ENCODE measurements around the gene AQP12B.

The AQP12B gene

DNA sequence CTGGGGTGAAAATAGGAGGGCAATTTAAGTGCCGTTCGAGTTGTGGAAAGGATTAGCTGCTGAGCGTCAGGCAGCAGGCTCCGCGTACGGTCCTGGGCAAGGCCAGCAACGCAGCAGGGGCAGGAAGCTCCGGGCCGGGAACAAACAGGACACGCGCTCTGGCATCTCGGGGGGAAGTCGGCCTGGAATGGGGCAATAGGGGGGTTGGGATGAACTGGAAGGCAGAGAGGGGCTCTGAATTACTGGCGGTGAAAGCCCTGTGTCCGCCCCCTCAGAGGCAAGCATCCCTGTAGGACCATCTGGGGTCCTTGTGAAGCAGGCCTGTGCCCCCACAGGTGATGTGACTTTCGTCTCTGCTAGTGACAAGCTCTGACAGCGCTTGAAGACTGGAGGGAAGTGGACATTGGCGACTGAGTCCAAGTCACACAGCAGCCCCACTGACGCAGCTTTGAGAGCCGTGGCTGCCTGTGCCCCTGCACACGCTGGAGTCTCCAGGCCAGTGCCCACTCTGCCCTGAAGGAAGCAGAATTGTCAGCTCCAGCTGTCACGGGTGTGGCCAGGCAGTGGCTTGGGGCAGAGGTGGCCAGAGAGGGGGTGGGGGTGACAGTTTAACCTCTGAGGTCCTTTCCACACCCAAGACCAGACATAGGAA, 35.1 kb downstream of the AQP12B start:
- DNase-seq (ENCODE audit: low read depth): no peak

DNA sequence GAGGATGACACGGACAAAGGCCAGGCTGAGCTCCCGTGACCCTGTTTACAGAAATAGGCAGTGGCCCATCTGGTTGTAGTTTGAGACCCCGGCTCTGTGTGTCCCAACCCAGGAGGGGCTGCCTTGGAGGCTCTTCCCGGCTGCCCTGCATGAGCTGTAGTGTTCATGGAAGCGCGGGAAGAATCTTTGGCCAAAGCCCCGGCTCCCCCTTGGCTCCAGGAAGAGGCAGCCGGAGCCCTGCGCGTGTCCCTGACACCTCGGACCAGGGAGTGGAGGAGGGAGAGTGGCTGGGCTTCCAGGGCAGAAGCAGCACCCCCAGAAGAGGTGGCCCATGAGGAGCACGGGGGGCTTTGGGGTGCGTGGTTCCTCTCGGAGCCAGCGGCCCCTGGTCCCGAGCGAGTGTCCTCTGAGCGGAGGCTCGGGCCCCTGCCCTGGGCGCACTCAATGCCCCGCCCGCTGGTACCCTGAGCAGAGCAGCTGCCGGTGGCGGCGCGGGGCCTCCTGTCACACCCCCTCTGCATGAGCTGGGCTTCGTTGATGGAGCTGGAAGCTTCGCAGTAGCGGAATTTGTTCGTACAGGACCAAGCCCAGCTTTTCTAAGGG, 35.7 kb downstream of the AQP12B start:
- no peak for DNase-seq (ENCODE audit: low read depth)

DNA sequence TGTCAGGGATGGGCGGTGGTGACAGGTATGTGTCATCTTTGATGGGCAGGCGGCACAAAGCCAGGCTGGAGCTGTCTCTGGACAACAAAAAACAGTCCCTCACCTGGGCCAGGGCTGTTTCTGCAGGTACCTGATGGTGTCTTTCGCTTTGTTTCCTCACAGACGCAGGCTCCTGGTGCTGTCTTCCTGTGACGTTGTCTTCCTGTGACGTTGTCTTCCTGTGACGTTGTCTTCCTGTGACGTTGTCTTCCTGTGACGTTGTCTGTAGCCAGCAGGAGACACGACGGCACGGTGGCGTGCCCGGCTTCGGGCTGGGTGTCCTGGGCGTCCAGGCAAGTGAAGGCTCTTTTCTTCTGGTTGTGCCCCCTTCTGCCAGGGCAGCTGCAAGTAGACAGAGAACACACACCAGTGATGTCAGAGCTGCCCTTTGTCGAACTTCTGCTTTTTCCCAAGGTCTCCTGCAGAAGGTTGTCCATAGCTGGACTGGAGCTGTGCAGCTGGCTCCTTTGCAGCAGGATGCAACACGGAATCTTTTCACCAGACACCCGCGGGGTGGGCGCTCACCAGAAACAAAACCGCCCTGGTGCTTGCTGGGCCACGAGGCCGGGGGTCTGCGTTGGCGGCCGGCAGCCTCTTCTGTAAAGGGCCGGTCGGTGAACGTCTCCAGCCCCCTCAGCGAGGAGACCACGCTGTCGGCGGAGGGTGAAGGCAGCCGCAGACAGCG, 36.3 kb downstream of the AQP12B start:
- DNase-seq (ENCODE audit: low read depth): no peak

DNA sequence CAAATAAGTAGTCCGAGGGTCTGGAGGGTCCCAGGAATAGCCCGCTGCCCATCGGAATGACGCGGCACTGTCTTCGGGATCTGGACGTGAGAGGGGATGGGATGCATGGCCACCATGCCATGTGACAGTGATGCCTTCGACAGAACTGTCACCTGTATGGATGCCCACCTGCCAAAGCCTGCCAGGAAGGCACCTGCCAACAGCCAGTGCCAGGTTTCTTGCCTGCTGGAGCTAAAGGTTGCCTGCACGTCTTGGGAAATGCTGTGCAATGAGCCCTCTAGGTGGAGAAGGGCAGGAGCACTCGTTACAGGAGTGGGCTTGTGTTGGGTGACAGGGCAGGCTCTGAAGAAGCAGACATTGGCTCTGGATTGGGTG, 36.9 kb downstream of the AQP12B start:
- no peak for DNase-seq (ENCODE audit: low read depth)

DNA sequence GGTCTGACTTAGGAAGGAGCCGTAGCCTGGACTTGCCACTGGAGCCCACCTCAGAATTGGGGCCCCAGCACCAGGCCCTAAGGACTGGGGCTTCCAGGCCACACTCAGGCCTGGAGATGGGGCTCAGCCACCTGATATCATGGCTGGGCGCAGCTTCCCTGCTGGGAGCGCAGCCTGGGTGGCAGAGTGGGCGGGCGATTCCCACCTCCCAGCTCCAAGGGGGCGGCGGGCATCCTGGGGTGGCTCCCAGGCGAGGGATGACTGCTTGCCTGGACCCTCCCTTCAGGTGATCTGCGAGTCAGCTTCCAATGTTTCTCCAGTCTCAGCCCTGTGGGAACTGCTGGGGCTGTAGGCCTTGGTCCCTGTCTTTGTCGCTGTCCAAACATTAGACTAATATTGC, 37.3 kb downstream of the AQP12B start:
- DNase-seq (ENCODE audit: low read depth): no peak

DNA sequence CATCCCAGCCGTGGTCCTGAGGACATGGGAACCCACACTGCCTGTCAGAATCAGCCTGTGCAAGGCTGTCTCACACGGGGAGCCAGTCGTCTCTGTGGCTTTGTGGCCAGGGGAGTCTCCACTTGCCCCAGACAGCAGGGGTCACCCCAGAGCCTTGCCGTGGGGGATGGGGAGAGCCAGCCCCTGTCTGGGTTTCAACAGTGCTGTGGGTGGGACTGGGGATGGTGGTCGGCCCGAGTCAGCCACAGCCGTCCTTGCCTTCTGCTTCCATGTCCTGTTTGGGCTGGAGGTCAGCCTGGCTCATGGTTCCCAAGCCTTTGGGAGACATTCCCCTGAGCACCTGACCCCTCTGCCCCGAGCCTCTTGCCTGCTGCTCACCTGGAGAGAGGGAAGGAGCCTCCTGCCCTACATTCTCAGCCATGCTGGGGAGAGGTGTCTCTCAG, 37.8 kb downstream of the AQP12B start:
- no peak for DNase-seq (ENCODE audit: low read depth)

DNA sequence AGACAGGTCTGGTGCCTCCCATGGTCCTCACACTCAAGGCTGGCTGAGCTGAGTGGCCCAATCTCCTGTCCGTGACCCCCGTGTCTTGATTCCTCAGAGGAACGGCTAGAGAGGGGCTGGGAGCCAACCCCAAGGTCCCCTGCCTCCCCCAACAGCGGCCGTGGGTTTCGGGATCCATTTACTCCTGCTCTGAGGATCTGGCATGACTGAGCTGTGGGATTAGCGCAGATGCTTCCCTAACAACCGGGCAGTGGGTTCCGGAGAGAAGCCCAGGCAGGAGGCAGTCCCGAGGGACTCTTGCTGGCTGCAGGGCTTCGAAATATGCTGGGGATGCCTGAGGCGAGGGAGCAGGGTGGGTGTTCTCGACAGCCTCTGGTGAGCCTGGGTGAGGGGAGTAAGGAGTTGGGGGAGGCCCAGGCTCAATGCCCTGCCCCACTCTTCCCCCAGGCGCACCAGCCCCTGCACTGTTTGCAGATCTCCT, 38.5 kb downstream of the AQP12B start:
- DNase-seq (ENCODE audit: low read depth): no peak

DNA sequence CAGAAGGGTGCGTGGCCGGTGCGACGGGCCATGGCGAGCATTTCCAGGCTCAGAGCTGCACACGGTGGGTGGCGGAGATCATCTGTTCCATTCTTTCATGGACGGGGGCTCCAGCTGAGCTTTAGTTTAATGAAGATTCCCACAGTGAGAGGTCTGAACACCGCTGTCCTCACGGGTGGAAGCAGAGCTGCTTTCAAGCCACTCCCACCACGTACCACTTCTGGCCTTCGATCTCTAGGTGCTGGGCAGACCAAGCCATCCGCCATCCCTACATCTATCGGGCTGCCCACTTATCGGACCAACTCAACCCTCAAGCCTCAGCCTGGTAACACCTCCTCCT, 38.9 kb downstream of the AQP12B start:
- DNase-seq (ENCODE audit: low read depth): no peak

DNA sequence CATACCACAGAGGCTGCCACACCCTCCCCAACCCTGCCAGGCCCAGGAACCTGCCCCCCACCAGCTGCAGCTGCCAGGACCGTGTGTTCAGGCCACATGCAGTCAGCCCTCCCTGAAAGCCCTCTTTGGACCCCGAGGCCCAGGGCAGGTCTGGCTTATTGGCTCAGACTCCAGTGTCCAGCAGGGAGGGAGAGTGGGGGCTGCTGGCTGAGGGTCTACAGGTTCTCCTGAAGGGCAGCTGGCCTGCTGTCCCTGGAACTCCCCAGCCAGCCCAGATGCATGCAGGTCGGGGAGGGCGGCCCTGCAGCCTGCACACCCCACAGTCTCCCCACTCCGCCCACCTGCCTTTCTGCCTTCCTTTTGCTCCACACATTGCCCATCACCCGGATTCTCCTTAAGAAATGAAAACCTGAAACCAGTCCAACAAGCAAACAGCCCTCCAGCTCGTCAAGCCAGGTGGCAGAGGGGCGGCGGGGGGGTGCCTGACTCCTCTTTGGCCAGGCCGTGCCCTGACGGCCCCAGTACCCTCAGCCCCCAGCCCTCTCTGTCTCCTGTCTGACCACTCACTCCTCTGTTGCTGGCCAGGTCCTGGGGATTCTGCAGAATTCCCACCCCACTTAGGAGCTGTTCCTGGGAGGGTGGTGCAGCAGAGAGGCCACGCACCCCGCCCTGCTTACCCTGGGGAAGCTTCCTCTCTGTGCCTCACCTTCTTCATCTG, 39.4 kb downstream of the AQP12B start:
- no peak for DNase-seq (ENCODE audit: low read depth)

DNA sequence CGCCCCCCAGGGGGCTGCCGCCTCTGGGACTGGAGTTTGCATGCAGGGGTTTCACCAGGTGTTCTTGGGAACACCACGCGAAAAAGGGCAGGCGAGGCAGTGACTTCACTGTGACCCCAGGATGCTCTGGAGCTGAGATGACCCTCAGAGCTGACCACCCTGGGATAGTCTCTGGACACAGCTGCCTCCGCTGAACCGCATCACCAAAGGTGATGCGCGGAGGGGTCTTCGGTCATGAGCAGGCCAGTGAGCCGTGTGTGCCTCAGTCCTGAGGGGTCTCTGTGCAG, 39.9 kb downstream of the AQP12B start:
- DNase-seq (ENCODE audit: low read depth): no peak

DNA sequence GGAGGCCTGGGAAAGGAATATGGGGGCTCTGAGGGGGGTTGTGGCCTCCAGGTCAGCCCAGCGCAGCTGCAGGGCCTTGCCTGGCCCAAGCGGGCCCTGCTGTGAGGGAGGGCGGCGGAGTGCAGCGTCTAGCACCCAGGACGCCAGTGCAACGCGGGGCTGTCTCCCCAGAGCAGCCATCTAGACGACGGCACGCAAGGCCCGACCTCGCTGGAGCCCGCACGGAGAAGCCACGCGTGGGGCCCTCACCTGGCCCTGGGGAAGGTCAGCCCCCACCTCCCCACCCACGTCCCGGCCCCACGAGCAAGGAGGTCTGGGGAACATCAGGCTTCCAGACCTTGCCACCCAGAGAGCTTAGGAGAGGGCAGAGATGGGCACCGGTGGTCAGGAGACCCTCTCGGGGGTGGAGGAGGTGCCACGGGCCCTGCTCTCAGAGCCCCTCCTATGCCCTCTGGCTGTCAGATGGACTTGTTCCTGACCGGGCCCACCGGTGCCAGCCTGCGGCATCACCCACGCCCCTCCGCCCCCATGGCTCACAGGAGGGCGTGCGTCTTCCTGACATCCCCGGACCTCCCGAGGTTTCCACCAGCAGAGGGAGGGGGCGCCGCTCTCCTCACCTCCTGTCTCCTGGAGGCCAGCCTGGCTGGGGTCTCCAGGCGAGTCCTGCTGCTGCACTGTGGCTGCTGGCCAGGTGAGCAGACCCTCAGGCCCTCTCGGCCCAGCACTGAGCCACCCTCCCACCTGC, 40.5 kb downstream of the AQP12B start:
- no peak for DNase-seq (ENCODE audit: low read depth)

DNA sequence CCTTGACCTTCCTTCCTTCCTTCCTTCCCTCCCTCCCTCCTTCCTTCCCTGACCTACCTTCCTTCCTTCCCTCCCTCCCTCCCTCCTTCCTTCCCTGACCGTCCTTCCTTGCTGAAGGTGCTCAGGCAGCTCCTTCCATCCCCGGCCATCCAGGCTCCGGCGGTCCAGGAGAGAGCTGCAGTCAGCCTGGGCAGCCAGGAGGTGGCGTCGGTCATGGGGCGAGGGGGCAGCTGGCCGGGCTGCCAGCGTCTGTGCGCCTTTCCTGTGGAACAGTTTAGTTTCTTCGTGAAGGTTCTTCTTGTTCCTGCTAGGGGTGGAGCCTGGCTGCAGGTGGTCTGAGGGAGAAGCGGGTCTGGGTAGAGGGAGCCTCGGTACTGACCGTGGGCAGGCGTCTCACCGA, 41.7 kb downstream of the AQP12B start:
- DNase-seq (ENCODE audit: low read depth): no peak

DNA sequence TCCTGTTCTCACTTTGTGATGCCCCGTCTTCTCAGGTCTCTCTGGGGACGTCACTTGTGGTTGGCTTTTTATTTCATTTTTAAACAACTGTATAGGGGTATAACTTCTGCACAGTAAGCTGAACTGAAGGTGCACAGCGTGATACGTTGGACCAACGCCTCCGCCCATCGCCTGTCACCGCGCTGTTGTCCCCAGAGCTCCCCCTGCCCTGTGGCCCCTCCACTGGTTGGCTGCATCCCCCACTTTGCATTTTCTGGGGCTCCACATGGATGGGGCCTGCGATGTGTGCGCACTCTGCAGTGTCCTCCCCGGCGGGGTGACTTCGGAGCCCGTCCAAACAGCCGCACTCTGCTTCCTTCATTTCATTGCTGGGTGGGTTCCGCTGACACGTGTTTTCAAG, 43.1 kb downstream of the AQP12B start:
- DNase-seq (ENCODE audit: low read depth): no peak

DNA sequence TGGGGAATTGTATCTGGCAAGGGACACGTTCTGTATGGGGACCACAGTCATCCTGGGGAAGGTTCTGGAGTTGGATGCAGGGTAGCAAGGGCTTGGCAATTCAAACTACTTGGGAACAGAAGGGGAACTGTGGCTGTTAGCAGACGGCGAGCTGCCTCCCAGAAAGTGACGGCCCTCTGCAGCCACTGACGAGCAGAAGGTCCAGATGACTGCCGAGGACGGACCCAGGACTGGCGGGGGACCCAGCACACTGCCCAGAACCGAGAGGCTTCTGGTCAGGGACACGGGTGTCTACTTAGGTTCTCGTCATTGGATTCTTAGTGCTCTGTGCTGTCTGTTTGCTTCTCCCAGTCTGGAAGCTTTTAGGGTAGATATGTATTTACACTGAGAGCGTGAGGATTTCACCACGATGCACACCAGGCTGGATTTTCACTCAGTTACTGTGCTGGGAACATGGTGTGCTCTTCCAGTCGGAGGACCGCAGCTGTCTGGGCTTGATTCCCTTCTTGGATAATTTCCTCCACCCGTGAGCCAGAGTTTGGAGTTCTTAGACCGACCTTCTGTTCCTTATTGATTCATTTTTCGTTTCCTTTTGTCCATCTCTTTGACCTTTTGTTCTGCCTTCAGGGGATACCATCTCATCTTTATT, 44.0 kb downstream of the AQP12B start:
- no peak for DNase-seq (ENCODE audit: low read depth)

DNA sequence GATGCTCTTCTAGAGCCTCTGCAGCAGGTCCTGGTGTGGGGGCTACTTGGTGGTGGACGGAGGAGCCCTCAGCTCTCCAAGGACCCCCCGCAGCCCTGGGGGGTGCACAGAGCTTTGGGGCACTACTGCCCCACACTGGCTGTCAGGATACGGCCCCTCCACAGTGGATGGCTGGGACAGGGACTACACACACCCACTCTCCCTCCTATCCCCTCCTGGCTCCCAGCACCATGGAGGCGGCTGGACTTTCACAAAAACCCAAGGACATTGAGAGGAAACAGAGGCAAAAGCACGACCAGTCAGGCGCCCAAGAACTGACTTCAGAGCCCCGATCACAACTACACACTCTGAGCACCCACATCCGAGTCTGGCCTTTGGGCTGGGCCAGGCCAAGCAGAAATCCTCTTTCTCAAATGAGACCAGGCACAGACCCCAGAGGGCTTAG, 44.8 kb downstream of the AQP12B start:
- DNase-seq (ENCODE audit: low read depth): no peak

DNA sequence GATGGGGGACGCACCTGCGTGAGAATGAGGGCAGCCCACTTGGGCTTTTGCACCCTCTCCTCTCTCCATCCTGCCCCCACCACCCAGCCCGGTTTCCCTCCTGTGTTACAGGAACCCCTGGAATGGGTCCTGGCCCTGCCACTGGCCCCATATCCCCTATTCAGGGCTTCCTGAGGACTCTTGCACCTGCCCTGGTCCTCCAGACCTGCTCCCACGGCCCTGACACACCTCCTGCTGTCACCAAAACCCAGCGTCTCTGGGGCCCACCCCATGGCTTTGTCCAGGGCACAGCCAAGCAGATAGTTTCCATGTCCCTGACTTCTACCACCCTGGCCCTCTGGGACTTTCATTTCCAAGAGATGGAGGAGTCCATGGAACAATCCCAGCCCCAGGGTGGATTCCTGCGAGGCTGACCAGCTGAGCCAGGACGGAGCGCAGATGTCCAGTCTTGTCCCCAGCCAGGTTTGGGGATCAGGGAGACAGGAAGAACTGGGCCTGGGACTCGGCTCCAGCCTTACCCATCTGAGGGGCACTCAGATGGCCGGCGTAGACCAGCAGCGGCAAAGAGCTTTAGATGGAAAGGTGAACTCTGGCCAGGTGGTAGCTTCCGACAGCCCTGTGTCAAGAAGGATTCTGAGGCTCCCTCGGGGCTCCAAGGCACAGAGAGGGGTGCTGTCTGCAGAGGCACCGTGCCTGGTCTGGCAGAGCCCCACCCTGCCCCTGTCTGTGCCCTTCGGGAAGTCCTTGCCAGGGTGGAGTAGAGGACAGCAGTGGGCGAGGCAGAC, 45.4 kb downstream of the AQP12B start:
- DNase-seq (ENCODE audit: low read depth): no peak

DNA sequence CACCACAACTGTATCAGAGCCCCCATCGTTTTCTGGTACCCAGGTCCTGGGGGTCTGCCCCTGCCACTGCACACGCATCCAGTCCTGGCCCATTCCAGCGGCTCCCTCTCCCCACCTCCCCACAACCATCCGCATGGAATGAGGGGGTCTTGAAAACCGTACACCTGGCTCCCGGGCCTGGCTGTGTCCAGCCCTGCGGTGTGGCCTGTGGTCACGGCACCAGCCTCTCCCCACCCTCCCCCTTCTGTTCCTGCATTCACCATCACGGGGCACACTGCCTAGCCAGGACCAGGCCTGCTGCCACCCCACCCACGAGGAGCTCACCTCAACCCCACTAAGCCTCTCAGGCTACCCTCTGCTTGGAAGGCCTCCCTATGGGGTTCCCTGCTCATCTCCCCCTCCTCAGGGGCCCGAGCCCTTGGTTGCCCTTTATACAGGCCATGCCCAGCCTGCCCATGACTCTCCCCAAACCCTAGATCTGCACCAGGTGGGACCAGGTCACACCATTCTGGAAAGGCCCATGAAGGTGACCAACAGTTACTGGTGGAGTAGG, 46.0 kb downstream of the AQP12B start:
- no peak for DNase-seq (ENCODE audit: low read depth)

DNA sequence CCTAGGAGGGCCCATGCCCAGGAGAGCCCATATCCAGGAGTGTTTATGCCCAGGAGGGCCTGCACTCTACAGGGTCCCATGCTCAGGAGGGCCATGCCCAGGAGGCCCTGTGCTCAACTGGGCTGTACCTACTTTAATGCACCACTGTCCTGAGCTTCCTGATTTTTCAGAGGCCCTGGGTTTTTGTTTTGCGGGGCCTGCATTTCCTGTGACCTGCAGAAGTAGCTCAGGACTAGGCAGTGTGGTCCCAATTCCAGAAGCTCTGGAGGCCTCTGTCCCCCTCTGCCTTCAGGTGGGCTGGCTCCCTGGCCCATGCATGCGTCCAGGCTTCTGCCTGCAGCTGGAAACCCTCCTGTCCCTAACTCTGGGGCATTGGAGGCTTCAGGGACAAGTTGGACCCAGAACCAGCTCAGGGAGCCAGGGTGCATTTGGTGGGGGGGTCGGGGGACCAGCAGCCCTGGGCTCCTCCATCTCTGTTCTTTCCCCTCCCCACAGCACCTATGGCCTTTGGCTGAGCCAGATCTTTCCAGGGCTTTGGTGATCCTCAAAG, 46.6 kb downstream of the AQP12B start:
- DNase-seq (ENCODE audit: low read depth): no peak

DNA sequence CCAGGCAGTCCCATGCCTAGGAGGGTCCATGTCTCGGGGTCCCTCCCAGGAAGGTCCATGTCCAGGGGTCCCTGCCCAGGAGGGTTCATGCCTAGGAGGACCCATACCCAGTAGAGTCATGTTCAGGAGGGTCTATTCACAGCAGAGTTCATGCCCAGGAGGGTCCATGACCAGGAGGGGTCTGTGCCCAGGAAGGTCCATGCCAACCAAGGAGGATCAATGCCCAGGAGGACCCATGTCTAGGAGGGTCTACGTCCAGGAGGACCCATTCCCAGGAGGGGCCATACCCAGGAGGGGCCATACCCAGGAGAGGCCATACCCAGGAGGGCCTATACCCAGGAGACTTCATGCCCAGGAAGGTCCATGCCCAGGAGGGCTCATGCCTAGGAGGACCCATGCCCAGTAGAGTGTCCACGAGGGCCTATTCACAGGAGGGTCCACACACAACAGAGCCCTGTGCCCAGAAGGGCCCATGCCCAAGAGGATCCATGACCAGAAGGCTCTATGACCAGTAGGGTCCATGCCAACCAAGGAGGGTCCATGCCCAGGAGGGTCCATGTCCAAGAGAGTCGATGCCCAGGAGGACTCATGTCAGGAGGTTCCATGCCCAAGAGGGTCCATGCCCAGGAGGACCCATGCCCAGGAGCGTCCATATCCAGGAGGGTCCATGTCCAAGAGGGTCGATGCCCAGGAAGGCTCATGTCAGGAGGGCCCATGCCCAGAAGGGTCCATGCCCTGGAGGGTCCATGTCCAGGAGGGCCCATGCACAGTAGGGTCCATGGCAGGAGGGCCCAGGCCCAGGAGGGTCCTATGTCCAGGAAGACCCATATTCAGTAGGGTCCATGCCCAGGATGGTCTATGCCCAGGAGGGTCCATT, 47.3 kb downstream of the AQP12B start:
- DNase-seq (ENCODE audit: low read depth): no peak

Measured in T-helper 22 cell (primary cell).